H1 (cell line): ENCODE data around the gene PRTG. TPM values are rescaled to one million over a fixed set of nuclear protein-coding genes. Genes with fewer than 3 reads are reported as not detected.

ENCODE experiments used
- CTCF ChIA-PET: fragments of 300-600 bp; sonication (Branson Sonifier 250); formaldehyde crosslinking; loops from one replicate; lab custom pipeline; 2021; ENCODE audit not compliant: partially characterized antibody; lab: Charles Lee
- POLR2A ChIA-PET: fragments of 300-600 bp; sonication (Branson Sonifier 250); formaldehyde crosslinking; loops from one replicate; lab custom pipeline; 2021; ENCODE audit warnings: inconsistent platforms; ENCODE audit not compliant: partially characterized antibody; lab: Charles Lee
- DNase-seq, 2 experiments: peaks; one replicate each; pipeline versions ENCODE4 v3.0.0 to v3.0.0-alpha.2; 2010 to 2022; ENCODE audit warnings: low spot score in 2 of 2, low read depth in 1 of 2, mixed read lengths in 1 of 2
- FAIRE-seq: peaks from 2 replicates; lab custom pipeline; 2011; peaks lifted over from hg19 to GRCh38; lab: Jason Lieb, UNC
- H2AFZ ChIP-seq: 2 replicates; pipeline ENCODE4 v1.8.1; 2012; ENCODE audit warnings: low read length, inconsistent platforms
- H2AK5ac ChIP-seq: 2 replicates; pipeline ENCODE4 v1.6.1; 2013; ENCODE audit warnings: low read depth, low read length
- H2BK120ac ChIP-seq: replicated peaks from 2 replicates; pipeline ENCODE3; 2013; ENCODE audit warnings: low read depth, low read length, inconsistent platforms
- H2BK12ac ChIP-seq: 2 replicates; pipeline ENCODE4 v1.6.1; 2013; ENCODE audit warnings: low read depth, low read length
- H2BK15ac ChIP-seq: 2 replicates; pipeline ENCODE4 v1.6.1; 2013; ENCODE audit warnings: low read length
- H2BK20ac ChIP-seq: 2 replicates; pipeline ENCODE4 v1.6.1; 2013; ENCODE audit warnings: low read length
- H2BK5ac ChIP-seq: 2 replicates; pipeline ENCODE4 v1.6.1; 2013; ENCODE audit warnings: low read depth, low read length
- H3K14ac ChIP-seq: 2 replicates; pipeline ENCODE4 v1.6.1; 2013; ENCODE audit warnings: inconsistent platforms; ENCODE audit not compliant: insufficient read length
- H3K18ac ChIP-seq: 2 replicates; pipeline ENCODE4 v1.6.1; 2013; ENCODE audit warnings: low read length; ENCODE audit errors: extremely low read depth
- H3K23ac ChIP-seq: 2 replicates; pipeline ENCODE4 v1.6.1; 2013; ENCODE audit warnings: inconsistent platforms; ENCODE audit not compliant: insufficient read length
- H3K23me2 ChIP-seq: 2 replicates; pipeline ENCODE4 v1.6.1; 2013; ENCODE audit warnings: low read depth, low read length
- H3K27ac ChIP-seq: 2 replicates; pipeline ENCODE4 v1.6.1; 2011; ENCODE audit warnings: low read depth, low read length, inconsistent platforms
- H3K27me3 ChIP-seq, 4 experiments: replicated peaks in 1 of 4; 1 replicate in 1 of 4; 2 replicates in 3 of 4; pipeline versions ENCODE4 v1.6.1 to v1.8.1; 2011 to 2013; ENCODE audit warnings: low read length in 3 of 4, mild to moderate bottlenecking in 3 of 4, inconsistent platforms in 2 of 4, mixed read lengths in 2 of 4, moderate library complexity in 1 of 4; ENCODE audit not compliant: control insufficient read depth in 3 of 4, insufficient read depth in 3 of 4; ENCODE audit errors: extremely low read depth in 1 of 4
- H3K36me3 ChIP-seq, 4 experiments: 2 replicates each; pipeline versions ENCODE4 v1.6.1 to v1.8.1; 2011 to 2013; ENCODE audit warnings: mild to moderate bottlenecking in 4 of 4, low read length in 3 of 4, moderate library complexity in 2 of 4, control low read depth in 1 of 4, inconsistent platforms in 1 of 4; ENCODE audit not compliant: insufficient read depth in 4 of 4, control insufficient read depth in 2 of 4
- H3K4ac ChIP-seq: replicated peaks from 2 replicates; pipeline ENCODE3; 2013; ENCODE audit warnings: low read length, low read depth, mixed read lengths, inconsistent platforms; ENCODE audit not compliant: insufficient read length
- H3K4me1 ChIP-seq, 4 experiments: replicated peaks in 1 of 4; 1 replicate in 1 of 4; 2 replicates in 3 of 4; pipeline versions ENCODE4 v1.6.1 to v1.8.1; 2011 to 2013; ENCODE audit warnings: low read length in 3 of 4, inconsistent platforms in 2 of 4, mixed read lengths in 1 of 4; ENCODE audit not compliant: insufficient read depth in 4 of 4, control insufficient read depth in 3 of 4
- H3K4me2 ChIP-seq, 2 experiments: 2 replicates each; pipeline versions ENCODE4 v1.6.1 to v1.8.1; 2011 to 2013; ENCODE audit warnings: low read depth in 2 of 2, low read length in 2 of 2, control low read depth in 1 of 2, inconsistent platforms in 1 of 2, mild to moderate bottlenecking in 1 of 2; ENCODE audit not compliant: insufficient read depth in 1 of 2
- H3K4me3 ChIP-seq, 4 experiments: fragments of 200-600, 300-600 bp in 1 of 4; sonication (generic), shearing (Covaris generic), sonication (Bioruptor Twin) in 1 of 4; 2 replicates each; pipeline versions ENCODE4 v1.5.1 to v1.8.1; 2011 to 2016; ENCODE audit warnings: low read length in 4 of 4, low read depth in 3 of 4, control low read depth in 2 of 4, inconsistent platforms in 2 of 4, mild to moderate bottlenecking in 2 of 4, mixed read lengths in 1 of 4, moderate library complexity in 1 of 4; ENCODE audit not compliant: insufficient read depth in 2 of 4; ENCODE audit errors: extremely low read depth in 1 of 4
- H3K56ac ChIP-seq: replicated peaks from 2 replicates; pipeline ENCODE3; 2013; ENCODE audit warnings: low read depth, mild to moderate bottlenecking, mixed read lengths, low read length, inconsistent platforms; ENCODE audit not compliant: insufficient read length
- H3K79me1 ChIP-seq: 2 replicates; pipeline ENCODE4 v1.6.1; 2013; ENCODE audit warnings: low read depth, low read length, control low read depth
- H3K79me2 ChIP-seq, 2 experiments: 2 replicates each; pipeline versions ENCODE4 v1.6.1 to v1.8.1; 2012 to 2013; ENCODE audit warnings: low read length in 2 of 2, mild to moderate bottlenecking in 2 of 2, inconsistent platforms in 1 of 2; ENCODE audit not compliant: insufficient read depth in 2 of 2, control insufficient read depth in 1 of 2
- H3K9ac ChIP-seq, 4 experiments: replicated peaks in 1 of 4; 1 replicate in 1 of 4; 2 replicates in 3 of 4; pipeline versions ENCODE4 v1.6.1 to v1.8.1; 2011 to 2013; ENCODE audit warnings: low read depth in 3 of 4, low read length in 3 of 4, control low read depth in 2 of 4, mild to moderate bottlenecking in 2 of 4, moderate library complexity in 2 of 4, inconsistent platforms in 1 of 4; ENCODE audit errors: extremely low read depth in 1 of 4
- H3K9me3 ChIP-seq, 2 experiments: 2 replicates each; pipeline versions ENCODE4 v1.6.1 to v1.8.1; 2012 to 2013; ENCODE audit warnings: mild to moderate bottlenecking in 2 of 2, moderate library complexity in 2 of 2, control low read depth in 1 of 2, inconsistent platforms in 1 of 2, low read depth in 1 of 2, low read length in 1 of 2, mixed read lengths in 1 of 2; ENCODE audit not compliant: insufficient read depth in 2 of 2
- H4K20me1 ChIP-seq, 2 experiments: replicated peaks in 1 of 2; 2 replicates each; pipeline versions ENCODE3 to v1.8.1; 2011 to 2013; ENCODE audit warnings: inconsistent platforms in 2 of 2, low read length in 2 of 2, mild to moderate bottlenecking in 1 of 2; ENCODE audit not compliant: insufficient read depth in 2 of 2, control insufficient read depth in 1 of 2
- H4K5ac ChIP-seq: 2 replicates; pipeline ENCODE4 v1.6.1; 2013; ENCODE audit warnings: low read length, low read depth, mixed read lengths, inconsistent platforms; ENCODE audit not compliant: insufficient read length
- H4K8ac ChIP-seq: 2 replicates; pipeline ENCODE4 v1.8.0; 2013; ENCODE audit warnings: mild to moderate bottlenecking, moderate library complexity, low read length, inconsistent platforms; ENCODE audit not compliant: insufficient read depth; ENCODE audit errors: extremely low read depth
- H4K91ac ChIP-seq: replicated peaks from 2 replicates; pipeline ENCODE3; 2013; ENCODE audit warnings: low read length, mixed read lengths, inconsistent platforms; ENCODE audit not compliant: insufficient read length
- BCL11A ChIP-seq, 2 experiments: IDR thresholded peaks; one replicate each; pipeline ENCODE4 v1.6.1; 2011; ENCODE audit warnings: low read depth in 2 of 2, low read length in 2 of 2, mild to moderate bottlenecking in 2 of 2
- EP300 ChIP-seq, 2 experiments: IDR thresholded peaks; 1 replicate in 1 of 2; 2 replicates in 1 of 2; pipeline ENCODE4 v1.6.1; 2011 to 2012; ENCODE audit warnings: low read depth in 2 of 2, low read length in 2 of 2, mild to moderate bottlenecking in 2 of 2, borderline replicate concordance in 1 of 2, inconsistent platforms in 1 of 2, moderate library complexity in 1 of 2
- EZH2 ChIP-seq: fragments of 200-600 bp; sonication (generic); IDR thresholded peaks from 2 replicates; pipeline ENCODE4 v1.7.1; 2012; ENCODE audit warnings: low read depth, mild to moderate bottlenecking, moderate library complexity, low read length, inconsistent platforms; ENCODE audit not compliant: severe bottlenecking
- GABPA ChIP-seq: IDR thresholded peaks from 2 replicates; pipeline ENCODE4 v1.6.1; 2011; ENCODE audit warnings: mild to moderate bottlenecking, low read length, moderate library complexity, borderline replicate concordance; ENCODE audit not compliant: insufficient read depth
- RNF2 ChIP-seq: fragments of 200-900, 300-1000 bp; sonication (generic); IDR thresholded peaks from 2 replicates; pipeline ENCODE4 v1.7.1; 2016; ENCODE audit warnings: borderline replicate concordance, low read depth, mild to moderate bottlenecking, antibody characterized with exemption, low read length; ENCODE audit not compliant: poor library complexity, severe bottlenecking; ENCODE audit errors: missing control alignments
- SIN3A ChIP-seq, 2 experiments: IDR thresholded peaks in 1 of 2; conservative IDR thresholded peaks in 1 of 2; 2 replicates each; pipeline ENCODE4 v1.6.1; 2011 to 2012; ENCODE audit warnings: low read length in 2 of 2, improper control_type of control experiment in 1 of 2, low read depth in 1 of 2, mild to moderate bottlenecking in 1 of 2
- SIX5 ChIP-seq: IDR thresholded peaks from 2 replicates; pipeline ENCODE4 v1.6.1; 2011; ENCODE audit warnings: mild to moderate bottlenecking, low read depth, low read length
- WGBS, 2 experiments: shearing (Covaris generic) in 1 of 2; methylation state at CpG; one replicate each; pipeline versions ENCODE4 v1.1.6 to v1.1.7; 2013 to 2015; ENCODE audit warnings: low lambda C conversion rate in 2 of 2, mixed read lengths in 2 of 2, inconsistent platforms in 1 of 2, low coverage in 1 of 2, missing lambda C conversion rate in 1 of 2; ENCODE audit not compliant: insufficient replicate concordance in 2 of 2, insufficient coverage in 1 of 2, insufficient read length in 1 of 2; ENCODE audit errors: extremely low coverage in 1 of 2, missing lambda C conversion rate in 1 of 2; 5-methylcytosine and 5-hydroxymethylcytosine counted together
- polyA plus RNA-seq, 7 experiments: library from polyadenylated mRNA; depleted of rRNA in 3 of 7; stranded (reverse) in 5 of 7; unstranded in 2 of 7; fragments of >200 nt in 5 of 7; fragments of 200-250 nt in 2 of 7; gene quantifications; 1 replicate in 5 of 7; 2 replicates in 1 of 7; 4 replicates in 1 of 7; pipeline versions ENCODE4 v1.2.1 to v1.2.3, GENCODE V29; 2011 to 2013; ENCODE audit warnings: missing spikeins in 2 of 7, mixed read lengths in 2 of 7
- total RNA-seq: library from RNA; stranded (reverse); fragmentation: NEBNext Ultra II Directional; extraction: Animal tissue kit (Norgen Biotek cat#: 25700); gene quantifications from 2 replicates; pipeline ENCODE4 v1.2.1, GENCODE V29; 2021
- TF ChIP-seq, protein P1 (sequence below): IDR thresholded peaks from 2 replicates; pipeline ENCODE4 v1.6.1; 2011; ENCODE audit warnings: low read depth, mild to moderate bottlenecking, low read length; ENCODE audit not compliant: insufficient read depth
- TF ChIP-seq, protein P2 (sequence below), 3 experiments: IDR thresholded peaks; 1 replicate in 2 of 3; 2 replicates in 1 of 3; pipeline versions ENCODE4 v1.5.1 to v1.6.1; 2011; ENCODE audit warnings: low read length in 3 of 3, mild to moderate bottlenecking in 3 of 3, inconsistent platforms in 2 of 3, low read depth in 1 of 3, moderate library complexity in 1 of 3; ENCODE audit not compliant: insufficient read depth in 1 of 3; ENCODE audit errors: control extremely low read depth in 1 of 3

Gene PRTG
- total and polyA plus RNA-seq, 2 of the 8 experiments (the other 6 are each of a cell fraction or from before 2014, with no cell fraction given) = 3.1 to 3.2 TPM

DNA sequence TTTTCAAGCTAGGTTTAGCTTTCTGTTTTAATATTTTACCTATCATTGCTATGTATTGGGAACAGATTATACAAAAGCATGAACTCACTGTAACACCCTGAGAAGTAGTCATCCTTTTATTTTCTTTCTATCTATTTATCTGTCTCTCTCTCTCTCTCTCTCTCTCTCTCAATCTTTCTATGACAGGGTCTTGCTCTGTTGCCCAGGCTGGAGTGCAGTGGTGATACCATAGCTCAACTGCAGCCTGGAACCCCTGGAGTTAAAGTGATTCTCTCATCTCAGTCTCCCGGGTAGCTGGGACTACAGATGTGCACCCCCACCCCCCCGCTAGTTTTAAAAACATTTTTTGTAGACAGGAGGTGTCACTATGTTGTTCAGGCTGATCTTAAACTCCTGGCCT is 28.9 kb downstream of the PRTG start:
- no peaks in the 10 kb centered on the region; a peak in 1 of 8 replicates for H3K36me3 ChIP-seq
- H3K18ac ChIP-seq = no peak overlapping the region
- no peak overlapping the region for H4K8ac ChIP-seq
- 76% methylated on average over 2 of the region's 2 CpGs; no CpG with 5 or more reads in 1 of the 2 experiments for WGBS, 2 experiments
- DNase-seq (no peak), FAIRE-seq (no peak)
- H3K23ac ChIP-seq = no peak overlapping the region
- H3K4me2 ChIP-seq = no peak overlapping the region
- H3K14ac ChIP-seq = no peak overlapping the region
- H3K9me3 ChIP-seq = 0 out of 4 replicates have a peak, but pooled peaks cover 0 to 3% of the 10 kb centered on the region in 2 experiments
- peaks cover 0 to 12% (median 0%) of the 10 kb centered on the region in 4 experiments; a peak in 2 of 7 replicates for H3K27me3 ChIP-seq
- no peaks in the 10 kb centered on the region for H3K79me1 ChIP-seq
- no peak overlapping the region for H2AK5ac ChIP-seq
- no peak overlapping the region for H4K5ac ChIP-seq
- H3K4ac ChIP-seq = no peak overlapping the region
- no peaks in the 10 kb centered on the region; the same call in 1 of the 2 replicates for H3K23me2 ChIP-seq
- no peaks in the 10 kb centered on the region for H3K79me2 ChIP-seq
- H2BK12ac ChIP-seq = no peak overlapping the region
- no peak overlapping the region for H2BK20ac ChIP-seq
- peaks cover 0 to 3% (median 0%) of the 10 kb centered on the region in 4 experiments; a peak in 1 of 7 replicates for H3K4me1 ChIP-seq
- H3K27ac ChIP-seq = no peak overlapping the region
- no peak overlapping the region for H2BK5ac ChIP-seq
- ChIA-PET CTCF (interaction anchor here (0.6 to 2.2 kb wide), 5 partner anchors 11 to 132 kb away, joined by 3 to 9 read pairs (median 4); no protein-coding TSS in a partner anchor), POLR2A (no interaction called here)
- H2BK15ac ChIP-seq = no peak overlapping the region
- no peak overlapping the region for H4K91ac ChIP-seq
- H3K56ac ChIP-seq = no peak overlapping the region
- no peak overlapping the region for H2AFZ ChIP-seq
- H3K9ac ChIP-seq = no peak overlapping the region
- no peak overlapping the region for H2BK120ac ChIP-seq
- H4K20me1 ChIP-seq = peaks cover 0 to 1% of the 10 kb centered on the region in 2 experiments
- no peak overlapping the region for H3K4me3 ChIP-seq
- TF ChIP-seq EP300 (IDR thresholded peaks at IDR 0.05; ENCODE audit: borderline replicate concordance in 1 of 2, low read depth in 2 of 2, low read length in 2 of 2) = no peak
- no peak for TF ChIP-seq SIN3A (conservative IDR thresholded peaks at IDR 0.05 in 1 of 2, IDR thresholded peaks at IDR 0.05 in 1 of 2; ENCODE audit: low read depth in 1 of 2, low read length in 2 of 2)
- TF ChIP-seq, protein P1, sequence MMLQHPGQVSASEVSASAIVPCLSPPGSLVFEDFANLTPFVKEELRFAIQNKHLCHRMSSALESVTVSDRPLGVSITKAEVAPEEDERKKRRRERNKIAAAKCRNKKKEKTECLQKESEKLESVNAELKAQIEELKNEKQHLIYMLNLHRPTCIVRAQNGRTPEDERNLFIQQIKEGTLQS = no peak
- no peak for TF ChIP-seq SIX5
- TF ChIP-seq RNF2 = no peak
- no peak for TF ChIP-seq BCL11A (IDR thresholded peaks at IDR 0.05; ENCODE audit: low read depth in 2 of 2, low read length in 2 of 2)
- TF ChIP-seq, protein P2, sequence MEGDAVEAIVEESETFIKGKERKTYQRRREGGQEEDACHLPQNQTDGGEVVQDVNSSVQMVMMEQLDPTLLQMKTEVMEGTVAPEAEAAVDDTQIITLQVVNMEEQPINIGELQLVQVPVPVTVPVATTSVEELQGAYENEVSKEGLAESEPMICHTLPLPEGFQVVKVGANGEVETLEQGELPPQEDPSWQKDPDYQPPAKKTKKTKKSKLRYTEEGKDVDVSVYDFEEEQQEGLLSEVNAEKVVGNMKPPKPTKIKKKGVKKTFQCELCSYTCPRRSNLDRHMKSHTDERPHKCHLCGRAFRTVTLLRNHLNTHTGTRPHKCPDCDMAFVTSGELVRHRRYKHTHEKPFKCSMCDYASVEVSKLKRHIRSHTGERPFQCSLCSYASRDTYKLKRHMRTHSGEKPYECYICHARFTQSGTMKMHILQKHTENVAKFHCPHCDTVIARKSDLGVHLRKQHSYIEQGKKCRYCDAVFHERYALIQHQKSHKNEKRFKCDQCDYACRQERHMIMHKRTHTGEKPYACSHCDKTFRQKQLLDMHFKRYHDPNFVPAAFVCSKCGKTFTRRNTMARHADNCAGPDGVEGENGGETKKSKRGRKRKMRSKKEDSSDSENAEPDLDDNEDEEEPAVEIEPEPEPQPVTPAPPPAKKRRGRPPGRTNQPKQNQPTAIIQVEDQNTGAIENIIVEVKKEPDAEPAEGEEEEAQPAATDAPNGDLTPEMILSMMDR (IDR thresholded peaks at IDR 0.05; ENCODE audit: control extremely low read depth in 1 of 3, insufficient read depth in 1 of 3, low read depth in 1 of 3, low read length in 3 of 3) = no peak
- no peak for TF ChIP-seq EZH2
- TF ChIP-seq GABPA = no peak
